Right kidney (tissue), 1 donor: ENCODE measurements around the gene CHCHD10.
A peak's percentile ranks its signal among the peaks of the same experiment; 100 is the strongest.
"Not testable (repeated sequence)": the region's sequence is repeated elsewhere in the genome, so short reads cannot be mapped to it uniquely, and the experiment has no call there.

Experiments used
- DNase-seq: peaks from one replicate; pipeline ENCODE4 v3.0.0-alpha.2; 2016

CHCHD10 gene

DNA sequence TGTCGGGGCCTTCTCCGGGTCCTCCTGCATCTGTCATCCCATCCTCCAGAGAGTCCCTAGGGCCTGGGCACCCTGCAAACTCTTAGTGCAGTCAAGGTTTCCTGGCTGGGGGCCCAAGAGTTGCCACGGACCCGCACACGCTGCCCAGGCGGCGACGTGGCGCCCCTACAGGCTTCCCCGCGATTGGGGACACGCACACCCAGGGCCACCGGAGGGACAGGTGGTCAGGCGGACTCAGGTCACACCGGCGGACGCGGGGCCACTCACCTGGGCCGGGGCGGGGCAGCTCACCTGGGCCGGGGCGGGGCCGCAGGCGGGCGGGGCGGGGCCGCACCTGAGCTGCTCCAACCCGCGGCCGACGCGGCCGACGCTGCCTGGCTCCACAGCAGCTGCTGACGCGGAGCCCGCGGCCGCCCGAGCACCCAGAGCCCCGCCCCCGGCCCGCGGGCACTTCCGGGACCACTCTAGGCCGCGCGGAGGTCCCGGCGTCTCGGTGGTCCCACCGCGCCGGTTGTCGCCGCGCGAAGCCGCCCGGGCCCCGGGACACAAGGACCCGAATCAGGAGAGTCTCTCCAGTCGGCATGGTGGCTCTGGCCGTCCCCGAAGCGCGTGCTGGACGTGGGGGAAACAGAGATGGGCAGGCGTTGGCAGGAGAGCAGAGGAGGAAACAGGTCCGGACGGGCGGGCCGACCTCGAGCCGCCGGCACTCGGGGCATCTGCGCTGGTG lies 16.9 kb downstream of the CHCHD10 start, which contains the start of gene ZNF70:
Gene ZNF70 (minus strand): TSS at position 399 of the 727 bp plus-strand sequence. CDS start 5,972 bp downstream, outside the sequence.
- peak; percentile 97 for DNase-seq

DNA sequence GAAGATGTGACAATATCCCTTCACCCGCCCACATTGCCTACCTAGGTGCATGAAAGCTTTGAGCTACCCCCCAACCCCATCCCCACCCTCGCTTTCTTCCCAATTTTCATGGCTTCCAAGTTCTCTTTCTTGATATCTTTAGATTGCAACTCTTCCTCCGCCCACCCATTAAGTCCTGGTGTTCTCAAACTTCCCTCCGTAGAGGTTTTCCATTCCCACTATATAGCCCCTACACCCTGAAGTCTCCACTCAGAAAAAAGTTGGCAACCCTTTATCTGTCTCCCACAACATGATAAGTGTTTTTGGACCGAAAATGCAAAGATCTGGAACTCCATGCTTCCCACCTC lies 17.4 kb downstream of the CHCHD10 start:
- no peak for DNase-seq

DNA sequence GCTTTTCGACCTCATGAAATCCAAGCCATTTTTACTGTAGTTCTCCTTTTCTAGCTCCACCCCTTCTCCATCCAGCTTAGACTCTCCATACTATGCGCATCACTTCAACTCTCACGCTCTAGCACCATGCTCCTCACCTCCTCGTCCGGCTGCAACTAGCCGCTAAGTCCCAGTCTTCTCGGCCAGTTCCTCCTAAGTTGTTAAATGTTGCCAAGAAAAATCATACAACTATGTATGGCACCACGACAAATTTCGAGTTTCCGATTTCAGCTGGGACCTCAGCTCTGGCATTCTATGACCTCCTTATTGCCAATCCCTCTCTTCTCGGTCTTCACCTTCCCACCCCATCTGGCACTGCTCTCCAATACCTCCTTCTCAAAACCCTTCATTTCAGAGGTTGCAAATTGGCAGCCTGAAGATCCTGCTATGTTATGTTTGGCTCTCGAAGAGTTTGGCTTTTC lies 17.9 kb downstream of the CHCHD10 start:
- no peak for DNase-seq

GRCh38 chr22:23745791-23746190 lies 22.0 kb downstream of the CHCHD10 start:
- DNase-seq: no peak

DNA sequence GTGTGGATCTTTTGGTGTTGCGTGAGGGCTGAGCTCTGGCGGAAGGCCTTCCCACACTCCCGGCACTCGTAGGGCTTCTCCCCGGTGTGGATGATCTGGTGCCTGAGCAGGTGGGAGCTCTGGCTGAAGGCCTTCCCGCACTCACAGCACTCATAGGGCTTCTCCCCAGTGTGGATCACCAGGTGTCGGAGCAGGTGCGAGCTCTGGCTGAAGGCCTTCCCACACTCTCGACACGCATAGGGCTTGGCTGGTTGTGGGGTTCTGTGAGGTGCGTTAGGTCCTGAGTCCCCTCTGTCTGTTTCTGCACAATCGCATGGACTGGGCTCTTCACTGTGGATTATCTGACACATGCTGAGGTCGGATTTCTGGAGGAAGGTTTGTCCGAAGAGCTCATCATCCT lies 23.3 kb downstream of the CHCHD10 start:
- DNase-seq: no peak

- DNase-seq: no peak
These were observed 23.8 kb downstream of the CHCHD10 start for GRCh38 chr22:23744001-23744400.

GRCh38 chr22:23743303-23743705 lies 24.5 kb downstream of the CHCHD10 start:
- DNase-seq: no peak

- DNase-seq: no peak
These were observed 25.1 kb downstream of the CHCHD10 start for GRCh38 chr22:23742505-23743264.

DNA sequence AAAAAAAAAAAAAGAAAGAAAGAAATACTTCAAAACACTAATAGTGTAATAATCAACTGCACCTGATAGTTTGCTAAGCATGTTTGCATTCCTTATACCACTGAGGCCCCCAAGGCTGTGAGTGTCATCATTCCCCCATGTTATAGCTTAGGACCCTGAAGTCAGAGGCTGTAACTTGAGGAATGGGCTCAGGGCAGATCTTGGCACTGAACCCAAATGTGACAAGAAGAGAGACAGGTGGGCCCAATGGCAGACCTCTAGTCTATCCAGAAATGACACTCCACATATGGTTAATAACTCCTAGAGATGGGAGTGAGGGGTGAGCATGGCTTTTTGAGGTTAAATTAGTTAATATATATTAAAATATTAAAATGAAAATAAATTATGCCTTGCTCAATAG lies 30.1 kb downstream of the CHCHD10 start:
- no peak for DNase-seq

- not testable (repeated sequence) for DNase-seq
These were observed 39.7 kb downstream of the CHCHD10 start for GRCh38 chr22:23728108-23728507.

DNA sequence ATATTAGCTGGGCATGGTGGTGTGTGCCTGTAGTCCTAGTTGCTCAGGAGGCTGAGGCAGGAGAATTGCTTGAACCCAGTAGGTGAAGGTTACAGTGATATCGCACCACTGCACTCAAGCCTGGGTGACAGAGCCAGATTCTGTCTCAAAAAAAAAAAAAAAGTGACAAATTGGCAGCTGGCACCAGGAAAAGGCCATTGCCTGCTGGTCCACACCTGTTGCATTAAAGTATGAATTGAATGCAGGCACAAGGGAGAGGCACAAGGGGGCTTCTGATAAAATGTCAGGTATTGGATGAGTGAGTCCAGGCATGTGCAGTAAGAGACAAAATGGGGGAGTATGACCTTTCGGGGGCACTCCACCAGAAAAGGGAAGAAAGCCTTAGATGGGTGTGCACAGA lies 45.0 kb downstream of the CHCHD10 start:
- DNase-seq: no peak

DNA sequence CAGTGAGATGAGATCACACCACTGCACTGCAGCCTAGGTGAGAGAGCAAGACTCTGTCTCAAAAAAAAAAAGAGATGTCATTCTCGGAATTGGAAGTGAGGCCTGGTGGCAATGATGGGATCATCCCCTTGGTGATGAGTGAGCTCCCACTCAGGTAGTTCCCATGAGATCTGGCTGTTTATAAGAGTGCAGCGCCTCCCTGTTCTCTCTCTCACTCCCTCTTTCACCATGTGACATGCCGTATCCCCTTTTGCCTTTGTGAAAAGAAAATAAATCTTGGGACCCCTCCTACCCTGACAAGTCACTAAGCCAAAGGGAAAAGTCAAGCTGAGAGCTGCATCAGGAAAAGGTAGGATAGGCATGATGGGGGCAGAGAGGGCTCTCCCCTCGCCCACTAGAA lies 45.6 kb downstream of the CHCHD10 start:
- no peak for DNase-seq

DNA sequence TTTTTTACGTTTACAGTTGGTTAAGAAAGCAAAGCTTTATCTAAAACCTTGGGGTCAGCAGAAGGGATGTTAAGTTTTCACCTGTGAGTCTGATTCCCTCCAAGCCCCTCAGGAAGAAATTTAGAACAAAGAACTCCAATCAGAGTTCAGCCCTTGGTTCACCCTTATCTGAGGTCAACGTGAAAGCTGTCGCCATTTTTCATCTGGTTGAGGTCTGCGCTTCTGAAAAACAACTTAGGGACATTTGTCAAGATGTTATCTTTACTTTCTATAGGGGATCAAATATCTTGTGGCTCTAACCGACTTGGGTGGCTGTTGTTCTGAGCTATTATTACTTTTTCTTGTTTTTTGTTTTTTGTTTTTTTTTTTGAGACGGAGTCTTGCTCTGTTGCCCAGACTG lies 46.9 kb downstream of the CHCHD10 start:
- DNase-seq: no peak

GRCh38 chr22:23718371-23719165 lies 49.2 kb downstream of the CHCHD10 start:
- no peak for DNase-seq

GRCh38 chr22:23716811-23717801 lies 50.7 kb downstream of the CHCHD10 start:
- peak; percentile 93 for DNase-seq
